Vagina (tissue), 2 donors: ENCODE measurements around the gene HEATR5B. TPM values are rescaled to one million over a fixed set of nuclear protein-coding genes. Genes with fewer than 3 reads are reported as not detected.

Source experiments
- DNase-seq, 2 donors: peaks; one replicate each; pipeline ENCODE4 v3.0.0-alpha.2; 2017; ENCODE audit errors: extremely low spot score in 2 of 2
- H3K27ac ChIP-seq: fragments of 200-600 bp; sonication (generic); one replicate; pipeline ENCODE4 v1.5.1; 2019
- H3K27me3 ChIP-seq: fragments of 200-600 bp; sonication (generic); one replicate; pipeline ENCODE4 v1.5.1; 2019
- H3K36me3 ChIP-seq, 2 donors: fragments of 200-600 bp; sonication (generic); one replicate each; pipeline ENCODE4 v1.5.1; 2017 to 2019
- H3K4me1 ChIP-seq: fragments of 200-600 bp; sonication (generic); one replicate; pipeline ENCODE4 v1.5.1; 2019
- H3K4me3 ChIP-seq, 2 donors: fragments of 200-600 bp; sonication (generic); 1 replicate in 1 of 2; 2 replicates in 1 of 2; pipeline ENCODE4 v1.5.1; 2016 to 2019
- H3K9me3 ChIP-seq: fragments of 200-600 bp; sonication (generic); one replicate; pipeline ENCODE4 v1.5.1; 2019
- POLR2A ChIP-seq, 2 donors: fragments of 450-650 bp; IDR thresholded peaks; one replicate each; pipeline ENCODE4 v1.6.1; 2017; ENCODE audit warnings: antibody characterized with exemption in 2 of 2, mild to moderate bottlenecking in 2 of 2, moderate library complexity in 2 of 2
- POLR2AphosphoS5 ChIP-seq, 2 donors: sonication (generic); formaldehyde crosslinking; IDR thresholded peaks; one replicate each; pipeline ENCODE4 v1.9.0; 2017; ENCODE audit warnings: antibody characterized with exemption in 2 of 2, mild to moderate bottlenecking in 2 of 2, low read depth in 1 of 2; ENCODE audit not compliant: insufficient read depth in 1 of 2
- intact Hi-C: fragments of 100-400 bp; cut with DNase I; formaldehyde crosslinking; loops from one replicate; pipeline ENCODE4 v1.15.1; 2023
- total RNA-seq: library from RNA; depleted of rRNA; stranded (reverse); fragments of >200 nt; gene quantifications from one replicate; pipeline ENCODE4 v1.2.3, GENCODE V29; 2016
- TF ChIP-seq, protein P1 (sequence below), 3 experiments: fragments of 450-650 bp in 2 of 3; fragments of 200-600 bp in 1 of 3; sonication (generic) in 1 of 3; IDR thresholded peaks; one replicate each; pipeline ENCODE4 v1.5.1; 2017 to 2019; ENCODE audit warnings: antibody characterized with exemption in 3 of 3, mild to moderate bottlenecking in 2 of 3, moderate library complexity in 2 of 3

The HEATR5B gene
- total RNA-seq, 1 donor from 2014 or later = 38.3 TPM

GRCh38 chr2:37090019-37090477, 5.9 kb upstream of the HEATR5B start:
- no peaks in the 10 kb centered on the region for H3K9me3 ChIP-seq
- intact Hi-C loops = no loop called here
- DNase-seq = no peak
- peaks cover 8% of the 10 kb centered on the region for H3K4me1 ChIP-seq
- H3K36me3 ChIP-seq = peaks cover 0 to 44% of the 10 kb centered on the region in 2 donors
- no peaks in the 10 kb centered on the region for H3K27me3 ChIP-seq
- TF ChIP-seq, protein P1, sequence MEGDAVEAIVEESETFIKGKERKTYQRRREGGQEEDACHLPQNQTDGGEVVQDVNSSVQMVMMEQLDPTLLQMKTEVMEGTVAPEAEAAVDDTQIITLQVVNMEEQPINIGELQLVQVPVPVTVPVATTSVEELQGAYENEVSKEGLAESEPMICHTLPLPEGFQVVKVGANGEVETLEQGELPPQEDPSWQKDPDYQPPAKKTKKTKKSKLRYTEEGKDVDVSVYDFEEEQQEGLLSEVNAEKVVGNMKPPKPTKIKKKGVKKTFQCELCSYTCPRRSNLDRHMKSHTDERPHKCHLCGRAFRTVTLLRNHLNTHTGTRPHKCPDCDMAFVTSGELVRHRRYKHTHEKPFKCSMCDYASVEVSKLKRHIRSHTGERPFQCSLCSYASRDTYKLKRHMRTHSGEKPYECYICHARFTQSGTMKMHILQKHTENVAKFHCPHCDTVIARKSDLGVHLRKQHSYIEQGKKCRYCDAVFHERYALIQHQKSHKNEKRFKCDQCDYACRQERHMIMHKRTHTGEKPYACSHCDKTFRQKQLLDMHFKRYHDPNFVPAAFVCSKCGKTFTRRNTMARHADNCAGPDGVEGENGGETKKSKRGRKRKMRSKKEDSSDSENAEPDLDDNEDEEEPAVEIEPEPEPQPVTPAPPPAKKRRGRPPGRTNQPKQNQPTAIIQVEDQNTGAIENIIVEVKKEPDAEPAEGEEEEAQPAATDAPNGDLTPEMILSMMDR (IDR thresholded peaks at IDR 0.05) = no peak
- TF ChIP-seq POLR2AphosphoS5 (IDR thresholded peaks at IDR 0.05; ENCODE audit: insufficient read depth in 1 of 2, low read depth in 1 of 2) (no peak), POLR2A (IDR thresholded peaks at IDR 0.05) (no peak)
- no peak overlapping the region for H3K27ac ChIP-seq
- no peak overlapping the region for H3K4me3 ChIP-seq

GRCh38 chr2:37085731-37086147, 1.6 kb upstream of the HEATR5B start:
- H3K4me1 ChIP-seq = peaks cover 34% of the 10 kb centered on the region
- H3K27ac ChIP-seq = no peak overlapping the region
- intact Hi-C loops = no loop called here
- no peaks in the 10 kb centered on the region for H3K9me3 ChIP-seq
- H3K36me3 ChIP-seq = peaks cover 0 to 12% of the 10 kb centered on the region in 2 donors
- DNase-seq = no peak
- TF ChIP-seq POLR2A (IDR thresholded peaks at IDR 0.05) (no peak), POLR2AphosphoS5 (IDR thresholded peaks at IDR 0.05; ENCODE audit: insufficient read depth in 1 of 2, low read depth in 1 of 2) (no peak)
- TF ChIP-seq, protein P1 (IDR thresholded peaks at IDR 0.05) = no peak
- H3K4me3 ChIP-seq = no peak overlapping the region
- no peaks in the 10 kb centered on the region for H3K27me3 ChIP-seq

GRCh38 chr2:37084797-37085196, 625 bp upstream of the HEATR5B start:
- H3K4me3 ChIP-seq = peak overlapping the region; percentile 82 to 86
- H3K36me3 ChIP-seq = peaks cover 0 to 3% of the 10 kb centered on the region in 2 donors
- H3K27ac ChIP-seq = peak overlapping the region; percentile 58
- H3K9me3 ChIP-seq = no peaks in the 10 kb centered on the region
- TF ChIP-seq, protein P1 (IDR thresholded peaks at IDR 0.05) = no peak
- TF ChIP-seq POLR2AphosphoS5 (IDR thresholded peaks at IDR 0.05; ENCODE audit: insufficient read depth in 1 of 2, low read depth in 1 of 2) (no peak), POLR2A (IDR thresholded peaks at IDR 0.05) (no peak)
- no peaks in the 10 kb centered on the region for H3K27me3 ChIP-seq
- peaks cover 43% of the 10 kb centered on the region for H3K4me1 ChIP-seq
- DNase-seq = no peak
- intact Hi-C loops = no loop called here

- TF ChIP-seq POLR2A (IDR thresholded peaks at IDR 0.05) (no peak), POLR2AphosphoS5 (IDR thresholded peaks at IDR 0.05; ENCODE audit: insufficient read depth in 1 of 2, low read depth in 1 of 2) (no peak)
- TF ChIP-seq, protein P1 (IDR thresholded peaks at IDR 0.05) = no peak
- H3K4me3 ChIP-seq = no peak overlapping the region
- no peaks in the 10 kb centered on the region for H3K9me3 ChIP-seq
- peaks cover 44% of the 10 kb centered on the region for H3K4me1 ChIP-seq
- H3K27ac ChIP-seq = no peak overlapping the region
- H3K27me3 ChIP-seq = no peaks in the 10 kb centered on the region
- H3K36me3 ChIP-seq = peaks cover 0 to 14% of the 10 kb centered on the region in 2 donors
- intact Hi-C loops = no loop called here
- DNase-seq = no peak
Measured at GRCh38 chr2:37080689-37081088, 3.5 kb downstream of the HEATR5B start.

GRCh38 chr2:37080266-37080665, 3.9 kb downstream of the HEATR5B start:
- Histone ChIP-seq H3K9me3 (no peaks in the 10 kb centered on the region), H3K27ac (no peak overlapping the region), H3K4me3 (no peak overlapping the region), H3K36me3 (peaks cover 0 to 17% of the 10 kb centered on the region in 2 donors), H3K4me1 (peaks cover 39% of the 10 kb centered on the region), H3K27me3 (no peaks in the 10 kb centered on the region)
- TF ChIP-seq, protein P1 (IDR thresholded peaks at IDR 0.05) = no peak
- TF ChIP-seq POLR2AphosphoS5 (IDR thresholded peaks at IDR 0.05; ENCODE audit: insufficient read depth in 1 of 2, low read depth in 1 of 2) (no peak), POLR2A (IDR thresholded peaks at IDR 0.05) (no peak)
- intact Hi-C loops = no loop called here
- DNase-seq = no peak
